GM21447 (cell line): ENCODE data around the gene HAUS8.

Experiments
- ATAC-seq: cut with Tn5 transposase; IDR thresholded peaks from one replicate; pipeline ENCODE4 v1.9.1; 2021; ENCODE audit not compliant: unreplicated experiment

The HAUS8 gene

GRCh38 chr19:17004386-17004785 lies 70.9 kb downstream of the HAUS8 start:
- no peak for ATAC-seq

- ATAC-seq: no peak
Measured at GRCh38 chr19:17002455-17002854, 72.8 kb downstream of the HAUS8 start.

GRCh38 chr19:17001603-17002183 lies 73.6 kb downstream of the HAUS8 start:
- ATAC-seq: no peak
